Brain microvascular endothelial cell (primary cell): ENCODE data around the gene OR2H1.

Source experiments
- DNase-seq: peaks from one replicate; pipeline ENCODE4 v3.0.0-alpha.2; 2020
- H3K27ac ChIP-seq: fragments of 250-450 bp; sonication (Bioruptor Pico); 2 replicates; pipeline ENCODE4 v1.5.1; 2020; ENCODE audit warnings: mild to moderate bottlenecking, moderate library complexity
- H3K27me3 ChIP-seq: fragments of 250-450 bp; sonication (Bioruptor Pico); replicated peaks from 2 replicates; pipeline ENCODE4 v1.5.1; 2020; ENCODE audit warnings: mild to moderate bottlenecking
- H3K36me3 ChIP-seq: fragments of 250-450 bp; sonication (Bioruptor Pico); replicated peaks from 2 replicates; pipeline ENCODE4 v1.5.1; 2020; ENCODE audit warnings: mild to moderate bottlenecking
- H3K4me3 ChIP-seq: 2 replicates; pipeline ENCODE4 v1.5.1; 2011; ENCODE audit warnings: low read depth, mild to moderate bottlenecking, control low read depth, low read length, moderate library complexity
- in situ Hi-C: cut with HindIII; loops from 2 replicates; pipeline ENCODE4 v1.10.0; 2017; ENCODE audit warnings: low sequenced_read_pairs, low pct_ligation_motif_present
- TF ChIP-seq, protein P1 (sequence below): IDR thresholded peaks from 2 replicates; pipeline ENCODE4 v1.5.1; 2011; ENCODE audit warnings: low read depth, mild to moderate bottlenecking, moderate library complexity, low read length, control low read depth, inconsistent platforms; ENCODE audit errors: missing control alignments

OR2H1 gene

DNA sequence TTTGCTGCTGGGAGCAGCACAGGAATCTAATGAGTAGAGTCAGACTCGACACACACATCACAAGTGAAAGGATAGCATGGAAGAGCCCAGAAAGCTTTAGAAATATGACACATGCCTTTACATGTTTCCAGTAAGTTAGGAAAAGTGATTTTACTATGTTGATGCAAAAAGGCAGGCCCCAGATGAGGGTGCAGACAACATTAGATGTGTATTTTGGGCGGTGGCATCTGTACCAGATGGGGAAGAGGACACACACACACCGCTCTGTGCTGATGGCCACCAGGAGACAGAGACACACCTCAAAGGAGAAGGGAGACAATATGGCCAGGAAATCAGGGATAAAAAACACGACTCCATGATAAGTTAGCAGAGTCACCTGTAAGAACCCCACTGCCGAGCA, 30.2 kb downstream of the OR2H1 start:
- DNase-seq = no peak
- Histone ChIP-seq H3K27ac (no peak overlapping the region), H3K4me3 (no peak overlapping the region), H3K27me3 (no peaks in the 10 kb centered on the region), H3K36me3 (no peaks in the 10 kb centered on the region)
- in situ Hi-C loops = no loop called here
- TF ChIP-seq, protein P1, sequence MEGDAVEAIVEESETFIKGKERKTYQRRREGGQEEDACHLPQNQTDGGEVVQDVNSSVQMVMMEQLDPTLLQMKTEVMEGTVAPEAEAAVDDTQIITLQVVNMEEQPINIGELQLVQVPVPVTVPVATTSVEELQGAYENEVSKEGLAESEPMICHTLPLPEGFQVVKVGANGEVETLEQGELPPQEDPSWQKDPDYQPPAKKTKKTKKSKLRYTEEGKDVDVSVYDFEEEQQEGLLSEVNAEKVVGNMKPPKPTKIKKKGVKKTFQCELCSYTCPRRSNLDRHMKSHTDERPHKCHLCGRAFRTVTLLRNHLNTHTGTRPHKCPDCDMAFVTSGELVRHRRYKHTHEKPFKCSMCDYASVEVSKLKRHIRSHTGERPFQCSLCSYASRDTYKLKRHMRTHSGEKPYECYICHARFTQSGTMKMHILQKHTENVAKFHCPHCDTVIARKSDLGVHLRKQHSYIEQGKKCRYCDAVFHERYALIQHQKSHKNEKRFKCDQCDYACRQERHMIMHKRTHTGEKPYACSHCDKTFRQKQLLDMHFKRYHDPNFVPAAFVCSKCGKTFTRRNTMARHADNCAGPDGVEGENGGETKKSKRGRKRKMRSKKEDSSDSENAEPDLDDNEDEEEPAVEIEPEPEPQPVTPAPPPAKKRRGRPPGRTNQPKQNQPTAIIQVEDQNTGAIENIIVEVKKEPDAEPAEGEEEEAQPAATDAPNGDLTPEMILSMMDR = no peak

DNA sequence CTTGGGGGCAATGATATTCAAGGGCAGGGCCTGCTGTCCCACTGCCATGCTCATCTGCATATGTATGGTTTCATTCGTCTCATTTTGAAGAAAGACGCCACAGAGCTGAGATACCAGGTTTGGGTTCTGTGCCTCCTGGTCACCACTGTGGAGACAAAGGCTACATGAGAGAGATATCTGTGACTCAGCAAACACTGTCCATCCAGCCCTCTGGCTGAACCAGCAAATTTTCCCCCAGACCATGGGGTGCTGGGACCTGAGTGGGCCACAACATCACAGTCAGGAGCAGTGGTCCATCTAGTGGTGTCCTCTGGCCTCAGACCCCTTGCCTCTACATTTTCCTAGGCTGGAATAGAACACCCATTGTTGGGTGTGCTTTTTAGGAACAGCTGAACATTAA, 30.7 kb downstream of the OR2H1 start, which contains the start of gene MAS1L:
MAS1L (minus strand) TSS at position 297 of the 400 bp plus-strand sequence; CDS start at position 243, 54 bp downstream.
- no peak for DNase-seq
- H3K27ac ChIP-seq = no peak within 1 kb of the TSS
- no peaks in the 10 kb centered on the region for H3K27me3 ChIP-seq
- TF ChIP-seq, protein P1 = no peak
- H3K36me3 ChIP-seq = no peaks in the 10 kb centered on the region
- H3K4me3 ChIP-seq = no peak within 1 kb of the TSS
- in situ Hi-C loops = no loop called here

DNA sequence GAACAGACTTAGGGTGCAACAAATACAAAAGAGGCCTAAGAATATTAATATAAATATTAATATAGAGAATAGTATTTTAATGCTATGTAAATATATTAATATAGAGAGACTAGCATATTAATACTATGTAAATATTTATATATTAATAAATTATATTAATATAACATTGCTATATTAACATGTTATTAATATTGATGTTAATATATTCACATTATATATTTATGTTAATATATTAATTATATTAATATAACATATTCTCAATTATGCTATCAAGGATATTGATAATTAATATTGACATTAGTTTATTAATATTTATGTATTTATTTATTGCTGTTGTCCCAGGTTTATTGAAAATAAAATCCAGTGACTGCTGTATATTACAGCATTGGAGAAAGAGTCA, 31.9 kb downstream of the OR2H1 start:
- DNase-seq = no peak
- TF ChIP-seq, protein P1 = no peak
- H3K4me3 ChIP-seq = no peak overlapping the region
- no peaks in the 10 kb centered on the region for H3K27me3 ChIP-seq
- H3K27ac ChIP-seq = no peak overlapping the region
- no peaks in the 10 kb centered on the region for H3K36me3 ChIP-seq
- in situ Hi-C loops = no loop called here

DNA sequence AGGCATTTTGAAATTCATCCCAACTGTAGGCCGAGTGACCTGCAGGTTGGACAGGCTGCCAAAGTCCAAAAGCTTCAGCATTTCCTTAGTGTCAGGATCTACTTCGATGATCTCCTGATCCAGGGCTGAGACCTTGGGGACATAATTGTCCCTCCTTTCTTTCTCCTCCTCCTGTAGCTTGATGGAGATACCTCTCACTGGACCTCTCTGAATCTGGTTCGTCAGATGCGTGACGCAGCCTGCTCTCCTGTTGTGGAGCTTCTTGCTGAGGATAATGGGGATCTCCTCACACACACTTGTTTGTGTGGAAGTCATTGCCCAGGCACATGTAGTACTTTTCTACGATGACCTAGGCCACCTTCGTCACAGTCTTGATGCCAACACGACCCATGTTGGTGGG, 32.3 kb downstream of the OR2H1 start:
- Histone ChIP-seq H3K27ac (no peak overlapping the region), H3K36me3 (no peaks in the 10 kb centered on the region), H3K4me3 (no peak overlapping the region), H3K27me3 (no peaks in the 10 kb centered on the region)
- no peak for DNase-seq
- in situ Hi-C loops = no loop called here
- TF ChIP-seq, protein P1 = no peak

DNA sequence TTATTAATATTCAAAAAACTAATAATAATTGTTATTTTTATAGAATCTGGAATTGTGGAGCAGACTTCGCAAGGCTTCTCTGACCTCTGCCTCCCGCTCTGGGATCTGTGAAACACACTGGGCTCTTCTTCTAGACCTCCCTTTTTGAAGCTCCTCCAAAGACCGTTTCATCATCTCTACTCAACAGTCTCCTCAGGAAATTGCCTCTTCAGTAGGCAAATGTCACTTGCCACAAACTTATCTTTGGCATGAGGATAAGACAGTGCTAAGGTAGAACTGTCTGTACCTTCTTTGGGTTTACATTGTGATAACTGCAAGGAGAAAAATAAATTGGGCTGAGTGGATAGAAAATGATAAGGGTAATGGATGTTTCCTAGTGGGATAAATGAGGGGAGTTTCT, 33.1 kb downstream of the OR2H1 start:
- in situ Hi-C loops = no loop called here
- no peak overlapping the region for H3K27ac ChIP-seq
- no peaks in the 10 kb centered on the region for H3K27me3 ChIP-seq
- DNase-seq = no peak
- TF ChIP-seq, protein P1 = no peak
- H3K4me3 ChIP-seq = no peak overlapping the region
- H3K36me3 ChIP-seq = no peaks in the 10 kb centered on the region

DNA sequence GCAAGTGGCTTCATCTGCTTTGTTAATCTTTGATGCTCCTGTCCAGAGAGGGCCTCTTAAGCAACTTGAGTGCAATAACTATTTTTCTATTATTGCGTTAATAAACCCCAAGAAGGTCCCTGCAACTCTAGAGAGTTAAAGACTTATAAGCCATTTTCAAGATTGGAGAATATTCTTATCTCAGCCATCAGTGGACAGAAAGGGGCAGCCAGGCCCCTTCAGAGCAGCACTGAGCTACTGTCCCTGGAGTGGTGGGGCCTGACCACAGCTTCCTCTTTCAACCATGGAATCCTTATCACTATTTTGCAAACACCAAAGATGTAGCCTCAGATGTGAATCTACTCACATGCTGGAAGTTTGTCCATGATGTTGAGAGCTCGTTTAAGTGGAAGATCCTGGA, 33.6 kb downstream of the OR2H1 start:
- Histone ChIP-seq H3K27ac (no peak overlapping the region), H3K4me3 (no peak overlapping the region), H3K36me3 (no peaks in the 10 kb centered on the region), H3K27me3 (no peaks in the 10 kb centered on the region)
- in situ Hi-C loops = no loop called here
- TF ChIP-seq, protein P1 = no peak
- DNase-seq = no peak
